Body of pancreas (tissue), 4 donors: ENCODE measurements around the gene SORCS2.

ENCODE experiments used
- CTCF ChIP-seq, 7 experiments: fragments of 450-650 bp in 4 of 7; fragments of 200-600 bp in 3 of 7; sonication (generic) in 3 of 7; IDR thresholded peaks; one replicate each; pipeline ENCODE4 v1.5.1; 2016 to 2019; ENCODE audit warnings: antibody characterized with exemption in 7 of 7
- POLR2A ChIP-seq, 3 donors: fragments of 450-650 bp; IDR thresholded peaks; one replicate each; pipeline ENCODE4 v1.6.1; 2016; ENCODE audit warnings: antibody characterized with exemption in 3 of 3, mild to moderate bottlenecking in 2 of 3

- TF ChIP-seq CTCF (IDR thresholded peaks at IDR 0.05) (no peak), POLR2A (IDR thresholded peaks at IDR 0.05) (no peak)
Observed at GRCh38 chr4:7539659-7540058, 347.3 kb downstream of the SORCS2 start.
